ENCODE measurements around the gene STBD1.

DNA sequence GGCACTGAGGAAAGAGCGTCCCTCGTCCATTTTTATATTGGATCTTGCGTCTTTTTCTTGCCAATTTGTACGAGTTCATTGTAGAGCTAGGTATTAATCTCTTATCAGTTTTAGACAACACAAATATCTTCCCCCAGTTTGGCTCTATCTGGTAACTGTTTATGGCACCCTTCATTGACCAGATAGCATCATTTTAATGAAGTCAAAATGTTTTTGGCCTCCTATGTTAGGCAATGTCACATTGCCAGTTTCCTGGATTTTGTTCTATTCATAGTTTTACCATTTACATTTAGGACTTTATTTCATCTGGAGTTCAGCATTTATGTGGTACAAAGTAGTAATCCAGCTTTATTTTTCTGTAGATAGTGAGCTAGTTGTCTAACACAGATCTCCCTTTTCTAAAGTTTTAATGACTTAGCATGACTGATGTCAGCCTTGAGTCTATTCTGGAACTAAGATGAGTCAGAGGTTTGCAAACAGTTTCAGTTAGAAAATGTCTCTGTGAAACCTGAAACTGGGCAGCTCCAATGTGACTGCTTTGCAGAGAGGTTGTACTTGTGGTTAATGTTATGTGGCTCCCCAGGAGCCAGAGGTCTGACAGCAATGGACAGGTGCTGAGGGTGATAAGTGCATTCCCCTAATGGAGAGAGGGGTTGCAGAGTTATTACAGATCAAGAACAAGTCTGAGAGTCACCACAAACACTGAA is 5.3 kb upstream of the STBD1 start:
- TF ChIP-seq, protein P1, sequence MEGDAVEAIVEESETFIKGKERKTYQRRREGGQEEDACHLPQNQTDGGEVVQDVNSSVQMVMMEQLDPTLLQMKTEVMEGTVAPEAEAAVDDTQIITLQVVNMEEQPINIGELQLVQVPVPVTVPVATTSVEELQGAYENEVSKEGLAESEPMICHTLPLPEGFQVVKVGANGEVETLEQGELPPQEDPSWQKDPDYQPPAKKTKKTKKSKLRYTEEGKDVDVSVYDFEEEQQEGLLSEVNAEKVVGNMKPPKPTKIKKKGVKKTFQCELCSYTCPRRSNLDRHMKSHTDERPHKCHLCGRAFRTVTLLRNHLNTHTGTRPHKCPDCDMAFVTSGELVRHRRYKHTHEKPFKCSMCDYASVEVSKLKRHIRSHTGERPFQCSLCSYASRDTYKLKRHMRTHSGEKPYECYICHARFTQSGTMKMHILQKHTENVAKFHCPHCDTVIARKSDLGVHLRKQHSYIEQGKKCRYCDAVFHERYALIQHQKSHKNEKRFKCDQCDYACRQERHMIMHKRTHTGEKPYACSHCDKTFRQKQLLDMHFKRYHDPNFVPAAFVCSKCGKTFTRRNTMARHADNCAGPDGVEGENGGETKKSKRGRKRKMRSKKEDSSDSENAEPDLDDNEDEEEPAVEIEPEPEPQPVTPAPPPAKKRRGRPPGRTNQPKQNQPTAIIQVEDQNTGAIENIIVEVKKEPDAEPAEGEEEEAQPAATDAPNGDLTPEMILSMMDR (IDR thresholded peaks at IDR 0.05; ENCODE audit: low read depth, low read length): no peak
- no peak for TF ChIP-seq EZH2phosphoT487 (IDR thresholded peaks at IDR 0.05; ENCODE audit: low read depth)
